SK-N-SH treated with all-trans-retinoic acid at 6 μM for 48 hours (cell line): ENCODE results near the gene LCORL.

Experiments
- ARNTL ChIP-seq: fragments of 450-650 bp; formaldehyde crosslinking; IDR thresholded peaks from 2 replicates; pipeline ENCODE4 v1.5.0; 2020; ENCODE audit warnings: low read depth, mild to moderate bottlenecking, moderate library complexity, borderline replicate concordance
- BACH2 ChIP-seq: fragments of 250-450 bp; sonication (Bioruptor Pico); IDR thresholded peaks from 2 replicates; pipeline ENCODE4 v1.9.0; 2021; ENCODE audit warnings: mild to moderate bottlenecking, borderline replicate concordance
- OSR1 ChIP-seq: fragments of 250-450 bp; sonication (Bioruptor Pico); IDR thresholded peaks from 2 replicates; pipeline ENCODE4 v1.8.0; 2022; ENCODE audit warnings: moderate library complexity, mild to moderate bottlenecking, inconsistent platforms
- RARB ChIP-seq: fragments of 250-450 bp; sonication (Bioruptor Pico); IDR thresholded peaks from 2 replicates; pipeline ENCODE4 v1.8.0; 2021; ENCODE audit warnings: mild to moderate bottlenecking, moderate library complexity
- ZNF8 ChIP-seq: fragments of 450-650 bp; formaldehyde crosslinking; IDR thresholded peaks from 2 replicates; pipeline ENCODE4 v1.5.0; 2020; ENCODE audit warnings: mild to moderate bottlenecking, moderate library complexity
- TF ChIP-seq, protein P1 (sequence below): fragments of 250-450 bp; sonication (Bioruptor Pico); IDR thresholded peaks from 2 replicates; pipeline ENCODE4 v1.8.0; 2021; ENCODE audit warnings: low read depth, mild to moderate bottlenecking, moderate library complexity, borderline replicate concordance
- TF ChIP-seq, protein P2 (sequence below): fragments of 250-450 bp; sonication (Bioruptor Pico); IDR thresholded peaks from 2 replicates; pipeline ENCODE4 v1.5.1; 2020; ENCODE audit warnings: low read depth, mild to moderate bottlenecking, moderate library complexity

- no peak for TF ChIP-seq ARNTL (CRISPR knock-in tag)
- no peak for TF ChIP-seq OSR1 (CRISPR knock-in tag)
- no peak for TF ChIP-seq BACH2 (CRISPR knock-in tag)
- TF ChIP-seq, protein P1, sequence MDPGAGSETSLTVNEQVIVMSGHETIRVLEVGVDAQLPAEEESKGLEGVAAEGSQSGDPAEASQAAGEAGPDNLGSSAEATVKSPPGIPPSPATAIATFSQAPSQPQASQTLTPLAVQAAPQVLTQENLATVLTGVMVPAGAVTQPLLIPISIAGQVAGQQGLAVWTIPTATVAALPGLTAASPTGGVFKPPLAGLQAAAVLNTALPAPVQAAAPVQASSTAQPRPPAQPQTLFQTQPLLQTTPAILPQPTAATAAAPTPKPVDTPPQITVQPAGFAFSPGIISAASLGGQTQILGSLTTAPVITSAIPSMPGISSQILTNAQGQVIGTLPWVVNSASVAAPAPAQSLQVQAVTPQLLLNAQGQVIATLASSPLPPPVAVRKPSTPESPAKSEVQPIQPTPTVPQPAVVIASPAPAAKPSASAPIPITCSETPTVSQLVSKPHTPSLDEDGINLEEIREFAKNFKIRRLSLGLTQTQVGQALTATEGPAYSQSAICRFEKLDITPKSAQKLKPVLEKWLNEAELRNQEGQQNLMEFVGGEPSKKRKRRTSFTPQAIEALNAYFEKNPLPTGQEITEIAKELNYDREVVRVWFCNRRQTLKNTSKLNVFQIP (CRISPR knock-in tag) = no peak
- TF ChIP-seq, protein P2, sequence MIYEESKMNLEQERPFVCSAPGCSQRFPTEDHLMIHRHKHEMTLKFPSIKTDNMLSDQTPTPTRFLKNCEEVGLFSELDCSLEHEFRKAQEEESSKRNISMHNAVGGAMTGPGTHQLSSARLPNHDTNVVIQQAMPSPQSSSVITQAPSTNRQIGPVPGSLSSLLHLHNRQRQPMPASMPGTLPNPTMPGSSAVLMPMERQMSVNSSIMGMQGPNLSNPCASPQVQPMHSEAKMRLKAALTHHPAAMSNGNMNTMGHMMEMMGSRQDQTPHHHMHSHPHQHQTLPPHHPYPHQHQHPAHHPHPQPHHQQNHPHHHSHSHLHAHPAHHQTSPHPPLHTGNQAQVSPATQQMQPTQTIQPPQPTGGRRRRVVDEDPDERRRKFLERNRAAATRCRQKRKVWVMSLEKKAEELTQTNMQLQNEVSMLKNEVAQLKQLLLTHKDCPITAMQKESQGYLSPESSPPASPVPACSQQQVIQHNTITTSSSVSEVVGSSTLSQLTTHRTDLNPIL (CRISPR knock-in tag) = no peak
- no peak for TF ChIP-seq RARB
- no peak for TF ChIP-seq ZNF8 (CRISPR knock-in tag)
These were observed 82.5 kb downstream of the LCORL start for GRCh38 chr4:17939054-17939453.
